Thyroid gland (tissue), 4 donors: ENCODE data around the gene LFNG. TPM values are rescaled to one million over a fixed set of nuclear protein-coding genes. Genes with fewer than 3 reads are reported as not detected.

Experiments used
- DNase-seq, 2 donors: peaks; one replicate each; pipeline ENCODE4 v3.0.0-alpha.2; 2019
- H3K27ac ChIP-seq, 3 donors: fragments of 200-600 bp; sonication (generic); 1 replicate in 2 of 3; 2 replicates in 1 of 3; pipeline ENCODE4 v1.5.1; 2016 to 2019; ENCODE audit warnings: mild to moderate bottlenecking in 1 of 3, moderate library complexity in 1 of 3
- H3K27me3 ChIP-seq: fragments of 200-600 bp; sonication (generic); one replicate; pipeline ENCODE4 v1.5.1; 2019
- H3K36me3 ChIP-seq, 2 donors: fragments of 200-600 bp; sonication (generic); one replicate each; pipeline ENCODE4 v1.5.1; 2016 to 2019
- H3K4me1 ChIP-seq, 2 donors: fragments of 200-600 bp; sonication (generic); one replicate each; pipeline ENCODE4 v1.5.1; 2017 to 2019
- H3K4me3 ChIP-seq, 3 donors: fragments of 200-600 bp; sonication (generic); replicated peaks in 1 of 3; 1 replicate in 2 of 3; 2 replicates in 1 of 3; pipeline ENCODE4 v1.5.1; 2016; ENCODE audit warnings: mild to moderate bottlenecking in 1 of 3
- H3K9me3 ChIP-seq: fragments of 200-600 bp; sonication (generic); one replicate; pipeline ENCODE4 v1.5.1; 2017
- CTCF ChIP-seq, 6 experiments: fragments of 200-600 bp in 3 of 6; fragments of 450-650 bp in 3 of 6; sonication (generic) in 3 of 6; IDR thresholded peaks; one replicate each; pipeline ENCODE4 v1.5.1; 2016 to 2019; ENCODE audit warnings: antibody characterized with exemption in 6 of 6, mild to moderate bottlenecking in 2 of 6, inconsistent platforms in 1 of 6, moderate library complexity in 1 of 6
- POLR2A ChIP-seq, 2 donors: fragments of 450-650 bp; IDR thresholded peaks; one replicate each; pipeline ENCODE4 v1.6.1; 2017; ENCODE audit warnings: antibody characterized with exemption in 2 of 2, mild to moderate bottlenecking in 2 of 2, moderate library complexity in 1 of 2
- WGBS, 2 donors: methylation state at CpG; one replicate each; pipeline ENCODE4 v1.1.5; 2017; 5-methylcytosine and 5-hydroxymethylcytosine counted together
- intact Hi-C: fragments of 100-400 bp; cut with DNase I; formaldehyde crosslinking; loops from one replicate; pipeline ENCODE4 v1.15.1; 2023
- total RNA-seq, 4 donors: library from RNA; depleted of rRNA; stranded (reverse); fragments of >200 nt; gene quantifications; one replicate each; pipeline ENCODE4 v1.2.3, GENCODE V29; 2016

Gene LFNG
- total RNA-seq, 4 donors from 2014 or later = 3.8 to 6.1 (median 4.8) TPM

DNA sequence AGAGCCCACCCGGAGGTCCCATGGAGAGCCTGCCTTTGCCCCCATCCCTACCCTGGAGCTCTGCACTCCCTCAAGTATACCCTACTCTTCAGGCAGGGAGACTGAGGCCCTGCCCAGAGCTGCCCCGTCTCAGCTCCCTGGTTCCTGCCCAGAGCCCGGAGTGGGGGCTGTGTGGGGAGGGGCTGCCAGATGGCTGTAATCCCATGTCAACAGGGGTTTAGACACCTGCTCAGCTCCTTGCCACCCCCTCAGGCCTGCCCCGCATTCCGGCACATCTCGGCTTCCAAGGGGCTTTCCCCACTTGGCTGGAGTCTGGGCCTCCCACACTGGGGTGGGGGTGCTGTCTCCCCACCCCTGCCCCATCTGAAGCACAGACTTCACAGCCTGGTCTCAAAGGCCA, 20.9 kb upstream of the LFNG start:
- 85 to 100% methylated on average over 3 to 4 of the region's 6 CpGs for WGBS, 2 donors
- peaks cover 0 to 7% of the 10 kb centered on the region in 2 donors for H3K4me1 ChIP-seq
- no peak for DNase-seq
- H3K36me3 ChIP-seq = no peaks in the 10 kb centered on the region
- no peak for TF ChIP-seq POLR2A (IDR thresholded peaks at IDR 0.05)
- TF ChIP-seq CTCF (IDR thresholded peaks at IDR 0.05) = no peak
- H3K27ac ChIP-seq = no peak overlapping the region
- no peaks in the 10 kb centered on the region for H3K27me3 ChIP-seq
- intact Hi-C loops = no loop called here
- H3K9me3 ChIP-seq = no peaks in the 10 kb centered on the region
- no peak overlapping the region for H3K4me3 ChIP-seq

DNA sequence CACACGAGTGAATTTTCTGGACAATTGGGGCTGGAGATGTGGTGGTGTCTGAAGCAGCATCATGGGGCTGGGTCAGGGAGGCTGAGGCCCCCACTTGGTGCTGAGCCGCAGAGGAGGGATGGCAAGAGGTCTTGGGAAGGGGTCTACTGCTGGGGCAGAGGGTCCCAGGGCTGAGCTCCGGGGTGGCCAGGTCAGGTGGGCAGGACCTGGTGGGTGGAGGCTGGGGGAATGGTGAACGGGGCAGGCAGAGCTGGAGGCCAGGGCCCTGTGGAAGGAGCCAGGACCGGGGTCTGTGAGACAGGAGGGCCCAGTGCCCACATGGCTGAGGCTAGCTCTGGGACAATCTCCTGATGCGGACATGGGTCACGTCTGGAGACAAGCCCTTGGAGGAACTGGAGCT, 20.4 kb upstream of the LFNG start:
- Histone ChIP-seq H3K27ac (no peak overlapping the region), H3K4me3 (no peak overlapping the region), H3K36me3 (no peaks in the 10 kb centered on the region), H3K27me3 (no peaks in the 10 kb centered on the region), H3K9me3 (no peaks in the 10 kb centered on the region), H3K4me1 (peaks cover 0 to 5% of the 10 kb centered on the region in 2 donors)
- no peak for DNase-seq
- TF ChIP-seq POLR2A (IDR thresholded peaks at IDR 0.05) = no peak
- TF ChIP-seq CTCF (IDR thresholded peaks at IDR 0.05) = no peak
- 88 to 90% methylated on average over 7 of the region's 7 CpGs for WGBS, 2 donors
- intact Hi-C loops = no loop called here

- H3K27me3 ChIP-seq = no peaks in the 10 kb centered on the region
Measured at GRCh38 chr7:2499719-2500430, 19.7 kb upstream of the LFNG start.

GRCh38 chr7:2500701-2501100, 18.9 kb upstream of the LFNG start:
- intact Hi-C loops = no loop called here
- no peak for TF ChIP-seq CTCF (IDR thresholded peaks at IDR 0.05)
- TF ChIP-seq POLR2A (IDR thresholded peaks at IDR 0.05) = no peak
- DNase-seq = no peak

More at GRCh38 chr7:2499719-2500430, 19.7 kb upstream of the LFNG start:
- no peak for TF ChIP-seq POLR2A (IDR thresholded peaks at IDR 0.05)
- TF ChIP-seq CTCF (IDR thresholded peaks at IDR 0.05) = no peak
- WGBS, 2 donors = 88 to 94% methylated on average over 6 to 8 of the region's 27 CpGs
- intact Hi-C loops = no loop called here
- no peak overlapping the region for H3K27ac ChIP-seq
- H3K4me3 ChIP-seq = no peak overlapping the region
- H3K36me3 ChIP-seq = no peaks in the 10 kb centered on the region
- H3K9me3 ChIP-seq = no peaks in the 10 kb centered on the region
- DNase-seq = no peak
- peaks cover 0 to 5% of the 10 kb centered on the region in 2 donors for H3K4me1 ChIP-seq

GRCh38 chr7:2501947-2502646, 17.5 kb upstream of the LFNG start:
- no peak overlapping the region for H3K4me3 ChIP-seq
- intact Hi-C loops = no loop called here

More at GRCh38 chr7:2500701-2501100, 18.9 kb upstream of the LFNG start:
- H3K4me3 ChIP-seq = no peak overlapping the region
- no peaks in the 10 kb centered on the region for H3K27me3 ChIP-seq
- no peaks in the 10 kb centered on the region for H3K36me3 ChIP-seq
- no peaks in the 10 kb centered on the region for H3K9me3 ChIP-seq
- 84 to 90% methylated on average over 12 of the region's 12 CpGs for WGBS, 2 donors
- H3K27ac ChIP-seq = no peak overlapping the region
- H3K4me1 ChIP-seq = peaks cover 0 to 5% of the 10 kb centered on the region in 2 donors

More at GRCh38 chr7:2501947-2502646, 17.5 kb upstream of the LFNG start:
- no peak for DNase-seq
- Histone ChIP-seq H3K9me3 (no peaks in the 10 kb centered on the region), H3K27ac (no peak overlapping the region), H3K4me1 (peaks cover 0 to 5% of the 10 kb centered on the region in 2 donors), H3K27me3 (no peaks in the 10 kb centered on the region), H3K36me3 (no peaks in the 10 kb centered on the region)
- TF ChIP-seq POLR2A (IDR thresholded peaks at IDR 0.05) (no peak), CTCF (IDR thresholded peaks at IDR 0.05) (no peak)
- 93 to 97% methylated on average over 5 to 6 of the region's 9 CpGs for WGBS, 2 donors
